ENCODE results near the gene GMDS. TPM values are rescaled to one million over a fixed set of nuclear protein-coding genes. Genes with fewer than 3 reads are reported as not detected.

Gene GMDS
- total and polyA plus RNA-seq, 2 experiments from 2014 or later, result 30.1 to 36.5 TPM

DNA sequence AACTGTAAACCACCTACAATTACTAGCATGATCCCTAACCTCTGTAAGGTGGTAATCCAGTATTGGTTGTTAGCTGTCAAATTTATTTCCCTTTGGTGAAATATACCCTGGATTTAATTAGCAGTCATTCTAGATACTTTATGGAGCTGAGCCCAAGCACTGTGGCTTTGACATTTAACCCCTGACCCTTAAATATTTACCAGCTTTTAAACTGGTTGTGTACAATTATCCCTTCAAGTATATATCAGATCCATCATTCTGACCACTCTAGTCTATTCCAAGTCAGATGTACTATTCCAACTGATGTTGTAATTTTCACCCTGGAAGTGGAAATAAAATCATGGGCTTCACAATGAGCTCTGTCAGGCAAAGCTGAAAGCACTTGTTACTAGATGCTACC is 406.0 kb downstream of the GMDS start (continued):
- TF ChIP-seq NANOG (IDR thresholded peaks at IDR 0.05; ENCODE audit: borderline replicate concordance) (no peak), ZNF331 (CRISPR knock-in tag; IDR thresholded peaks at IDR 0.05; ENCODE audit: low read depth) (no peak), CREB1 (CRISPR knock-in tag; IDR thresholded peaks at IDR 0.05; ENCODE audit: low read depth) (no peak), EZH2 (IDR thresholded peaks at IDR 0.05; ENCODE audit: low read depth, unreplicated experiment) (no peak), JUNB (IDR thresholded peaks at IDR 0.05; ENCODE audit: unreplicated experiment) (no peak)

DNA sequence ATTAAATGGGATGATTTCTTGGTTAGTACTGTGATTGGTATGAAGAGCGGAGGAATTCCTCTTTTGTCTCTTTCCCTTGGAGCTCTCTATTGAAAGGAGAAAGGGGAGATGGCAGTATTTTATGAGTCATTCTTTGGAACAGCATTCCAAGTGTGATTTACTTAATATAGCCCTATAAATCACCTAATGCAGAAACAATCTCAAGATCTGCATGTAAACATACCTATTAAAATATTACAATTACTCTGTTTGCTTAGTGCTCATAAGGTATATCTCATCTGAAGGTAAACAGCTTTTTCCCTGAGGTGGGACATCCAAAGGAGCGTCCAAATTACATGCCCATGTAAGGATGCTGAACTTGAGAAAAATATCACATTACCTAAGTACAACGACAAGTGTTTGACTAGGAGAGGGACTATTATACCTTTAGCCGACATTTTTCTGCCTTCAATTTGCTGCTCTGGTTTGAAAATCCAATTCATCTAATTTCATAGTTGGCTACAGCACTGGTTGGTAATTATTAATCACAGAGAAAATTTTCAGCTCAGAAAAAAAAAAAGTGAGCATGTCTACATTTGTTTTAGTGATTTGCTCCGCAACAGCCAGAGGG is 406.7 kb downstream of the GMDS start:
- H3K4me3 ChIP-seq, result no peak overlapping the region
- H3K27ac Mint-ChIP-seq, result peak overlapping the region; percentile 74
- H3K27me3 ChIP-seq (ENCODE audit: insufficient read depth), result no peaks in the 10 kb centered on the region
- H3K4me3 Mint-ChIP-seq, result no peak overlapping the region
- ATAC-seq, result peak; percentile 17; the same call in 2 of the 3 replicates
- no peaks in the 10 kb centered on the region for H3K9me3 Mint-ChIP-seq
- no peaks in the 10 kb centered on the region for H3K79me2 ChIP-seq (replicated peaks; ENCODE audit: insufficient read depth)
- TF ChIP-seq EZH2phosphoT487 (IDR thresholded peaks at IDR 0.05; ENCODE audit: unreplicated experiment) (no peak), POLR2AphosphoS5 (IDR thresholded peaks at IDR 0.05; ENCODE audit: low read depth) (no peak), CREB1 (CRISPR knock-in tag; IDR thresholded peaks at IDR 0.05; ENCODE audit: low read depth) (no peak), ZNF331 (CRISPR knock-in tag; IDR thresholded peaks at IDR 0.05; ENCODE audit: low read depth) (no peak), NANOG (IDR thresholded peaks at IDR 0.05; ENCODE audit: borderline replicate concordance) (no peak), STAT1 (IDR thresholded peaks at IDR 0.05; ENCODE audit: unreplicated experiment) (no peak)
- TF ChIP-seq, protein P1, sequence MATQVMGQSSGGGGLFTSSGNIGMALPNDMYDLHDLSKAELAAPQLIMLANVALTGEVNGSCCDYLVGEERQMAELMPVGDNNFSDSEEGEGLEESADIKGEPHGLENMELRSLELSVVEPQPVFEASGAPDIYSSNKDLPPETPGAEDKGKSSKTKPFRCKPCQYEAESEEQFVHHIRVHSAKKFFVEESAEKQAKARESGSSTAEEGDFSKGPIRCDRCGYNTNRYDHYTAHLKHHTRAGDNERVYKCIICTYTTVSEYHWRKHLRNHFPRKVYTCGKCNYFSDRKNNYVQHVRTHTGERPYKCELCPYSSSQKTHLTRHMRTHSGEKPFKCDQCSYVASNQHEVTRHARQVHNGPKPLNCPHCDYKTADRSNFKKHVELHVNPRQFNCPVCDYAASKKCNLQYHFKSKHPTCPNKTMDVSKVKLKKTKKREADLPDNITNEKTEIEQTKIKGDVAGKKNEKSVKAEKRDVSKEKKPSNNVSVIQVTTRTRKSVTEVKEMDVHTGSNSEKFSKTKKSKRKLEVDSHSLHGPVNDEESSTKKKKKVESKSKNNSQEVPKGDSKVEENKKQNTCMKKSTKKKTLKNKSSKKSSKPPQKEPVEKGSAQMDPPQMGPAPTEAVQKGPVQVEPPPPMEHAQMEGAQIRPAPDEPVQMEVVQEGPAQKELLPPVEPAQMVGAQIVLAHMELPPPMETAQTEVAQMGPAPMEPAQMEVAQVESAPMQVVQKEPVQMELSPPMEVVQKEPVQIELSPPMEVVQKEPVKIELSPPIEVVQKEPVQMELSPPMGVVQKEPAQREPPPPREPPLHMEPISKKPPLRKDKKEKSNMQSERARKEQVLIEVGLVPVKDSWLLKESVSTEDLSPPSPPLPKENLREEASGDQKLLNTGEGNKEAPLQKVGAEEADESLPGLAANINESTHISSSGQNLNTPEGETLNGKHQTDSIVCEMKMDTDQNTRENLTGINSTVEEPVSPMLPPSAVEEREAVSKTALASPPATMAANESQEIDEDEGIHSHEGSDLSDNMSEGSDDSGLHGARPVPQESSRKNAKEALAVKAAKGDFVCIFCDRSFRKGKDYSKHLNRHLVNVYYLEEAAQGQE (IDR thresholded peaks at IDR 0.05; ENCODE audit: unreplicated experiment), result no peak
- TF ChIP-seq, protein P2, sequence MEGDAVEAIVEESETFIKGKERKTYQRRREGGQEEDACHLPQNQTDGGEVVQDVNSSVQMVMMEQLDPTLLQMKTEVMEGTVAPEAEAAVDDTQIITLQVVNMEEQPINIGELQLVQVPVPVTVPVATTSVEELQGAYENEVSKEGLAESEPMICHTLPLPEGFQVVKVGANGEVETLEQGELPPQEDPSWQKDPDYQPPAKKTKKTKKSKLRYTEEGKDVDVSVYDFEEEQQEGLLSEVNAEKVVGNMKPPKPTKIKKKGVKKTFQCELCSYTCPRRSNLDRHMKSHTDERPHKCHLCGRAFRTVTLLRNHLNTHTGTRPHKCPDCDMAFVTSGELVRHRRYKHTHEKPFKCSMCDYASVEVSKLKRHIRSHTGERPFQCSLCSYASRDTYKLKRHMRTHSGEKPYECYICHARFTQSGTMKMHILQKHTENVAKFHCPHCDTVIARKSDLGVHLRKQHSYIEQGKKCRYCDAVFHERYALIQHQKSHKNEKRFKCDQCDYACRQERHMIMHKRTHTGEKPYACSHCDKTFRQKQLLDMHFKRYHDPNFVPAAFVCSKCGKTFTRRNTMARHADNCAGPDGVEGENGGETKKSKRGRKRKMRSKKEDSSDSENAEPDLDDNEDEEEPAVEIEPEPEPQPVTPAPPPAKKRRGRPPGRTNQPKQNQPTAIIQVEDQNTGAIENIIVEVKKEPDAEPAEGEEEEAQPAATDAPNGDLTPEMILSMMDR (conservative IDR thresholded peaks at IDR 0.05; ENCODE audit: low read depth in 2 of 2), result no peak
- no peaks in the 10 kb centered on the region for H3F3A ChIP-seq (replicated peaks; ENCODE audit: low read depth)
- no peaks in the 10 kb centered on the region for H4K20me1 ChIP-seq (replicated peaks; ENCODE audit: insufficient read depth)
- peaks cover 4% of the 10 kb centered on the region for H3K27me3 Mint-ChIP-seq (ENCODE audit: insufficient read depth, low read depth, poor library complexity)
- no peaks in the 10 kb centered on the region for H3K9me2 ChIP-seq (ENCODE audit: insufficient read depth)
- H3K4me2 ChIP-seq, result peak overlapping the region; percentile 1; the same call in 1 of the 2 replicates
- peaks cover under 1% of the 10 kb centered on the region; the same call in 1 of the 3 replicates for H3K36me3 Mint-ChIP-seq (ENCODE audit: low read depth)
- H3K27ac ChIP-seq (ENCODE audit: low read depth), result peak overlapping the region; percentile 28; the same call in 1 of the 2 replicates
- H3K4me1 ChIP-seq (ENCODE audit: insufficient read depth), result peaks cover 51% of the 10 kb centered on the region
- H3K36me3 ChIP-seq (ENCODE audit: insufficient read depth), result no peaks in the 10 kb centered on the region
- H2AFZ ChIP-seq, result no peak overlapping the region
- DNase-seq (ENCODE audit: low spot score), result no peak
- H3K4me1 Mint-ChIP-seq, result peaks cover 44% of the 10 kb centered on the region
